Measurements from ENCODE around the gene PMVK. TPM values are rescaled to one million over a fixed set of nuclear protein-coding genes. Genes with fewer than 3 reads are reported as not detected.

Gene PMVK
- total RNA-seq: 6.8 and 11.5 TPM in 2 replicates

DNA sequence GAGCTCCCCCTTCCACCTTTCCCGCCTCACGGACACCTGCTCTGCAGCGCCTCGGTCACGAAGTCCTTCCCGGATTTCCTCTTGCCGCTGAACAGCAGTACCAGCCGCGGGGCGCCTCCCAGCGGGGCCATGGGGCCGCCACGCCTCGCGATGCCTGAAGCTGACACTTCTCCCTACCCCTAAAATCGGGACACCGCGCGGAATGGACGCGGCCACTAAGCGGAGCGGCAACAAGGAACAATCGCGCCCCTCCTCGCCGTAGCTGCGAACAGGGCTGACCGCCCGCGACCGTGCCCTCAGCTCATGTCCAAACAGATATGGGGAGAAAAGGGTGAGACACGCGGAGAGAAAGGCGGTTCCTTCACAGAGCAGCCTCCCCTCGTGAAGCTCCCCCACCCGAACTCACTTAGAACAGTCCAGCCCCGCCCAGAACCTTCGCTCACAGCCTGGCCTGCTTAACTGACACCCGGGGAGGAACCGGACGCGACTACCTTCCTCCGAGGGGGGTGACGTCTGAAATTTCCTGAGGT lies at the start of gene PMVK:
TSS of gene PMVK (minus strand) at position 165 of the 530 bp plus-strand sequence. CDS start at position 131, 34 bp downstream.

DNA sequence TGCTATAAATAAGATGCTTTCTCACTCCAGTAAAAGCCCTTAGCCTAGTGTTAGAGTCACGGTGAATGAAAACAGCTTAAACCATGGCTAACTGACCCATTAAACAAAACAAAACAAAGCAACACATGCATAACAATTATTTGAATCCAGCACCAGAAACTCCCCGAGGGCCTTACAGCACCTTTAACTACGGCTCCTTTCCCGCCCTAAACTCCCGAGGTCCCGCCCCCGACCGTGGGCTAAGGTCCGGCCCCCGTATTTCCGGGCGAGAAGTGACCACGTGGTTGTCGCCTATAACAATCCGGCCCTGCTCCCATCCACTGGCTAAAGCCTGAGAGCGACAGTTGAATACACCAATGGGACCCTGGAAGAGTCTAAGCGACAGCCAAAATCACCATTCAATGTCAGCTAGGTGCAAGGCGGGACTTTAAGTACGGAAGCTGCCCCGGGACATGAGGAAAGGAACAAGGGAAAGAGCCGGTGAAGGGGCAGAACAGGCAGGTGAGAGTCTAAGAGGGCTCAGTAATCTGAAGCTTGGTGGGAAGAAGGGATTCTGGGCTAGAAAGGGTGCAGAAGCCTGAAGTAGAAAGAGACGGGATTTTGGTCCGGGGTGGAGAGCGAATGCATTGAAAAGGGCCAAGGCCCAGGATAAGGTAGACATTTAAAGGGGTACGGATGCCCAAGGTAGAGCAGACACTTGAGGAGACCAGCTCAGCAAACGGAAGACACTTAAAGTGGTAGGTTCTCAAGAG lies 46.6 kb upstream of the PMVK start, which contains the start of gene FLAD1:
TSS of gene FLAD1 (plus strand) at position 448 of the 752 bp plus-strand sequence. CDS start 351 bp downstream, outside the sequence.

DNA sequence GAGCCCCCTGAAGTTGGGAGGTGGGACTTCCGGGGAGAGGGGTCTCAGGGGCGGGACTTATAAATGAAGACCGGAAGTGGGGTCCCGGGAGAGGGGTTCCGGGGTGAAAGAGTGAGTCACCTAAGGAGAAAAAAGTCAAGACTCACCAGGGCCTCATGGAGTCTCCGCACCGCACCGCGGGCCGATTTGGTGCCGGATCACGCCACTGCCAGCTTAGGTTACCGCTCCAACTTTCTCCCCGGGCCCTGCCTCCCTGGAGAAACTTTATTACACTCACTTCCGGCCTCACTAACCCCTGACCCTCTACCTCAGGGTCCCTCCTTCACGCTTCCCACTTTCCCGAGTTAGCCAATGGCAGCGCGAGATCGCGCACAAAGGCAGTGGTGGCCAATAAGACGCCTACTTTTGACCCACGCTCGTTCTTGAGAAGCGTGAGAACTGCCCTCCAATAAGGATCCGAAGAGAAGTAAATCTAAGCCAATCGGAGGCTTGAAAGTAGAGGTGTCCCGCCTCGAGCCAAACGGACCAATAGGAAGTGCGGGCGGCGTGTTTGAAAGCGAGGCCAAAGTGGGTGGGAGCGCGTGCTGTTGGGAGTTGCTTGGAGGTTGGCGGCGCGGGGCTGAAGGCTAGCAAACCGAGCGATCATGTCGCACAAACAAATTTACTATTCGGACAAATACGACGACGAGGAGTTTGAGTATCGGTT lies 37.7 kb upstream of the PMVK start, which contains the start of gene CKS1B:
TSS of gene CKS1B (plus strand) at position 580 of the 706 bp plus-strand sequence. CDS start at position 645, 65 bp downstream.

DNA sequence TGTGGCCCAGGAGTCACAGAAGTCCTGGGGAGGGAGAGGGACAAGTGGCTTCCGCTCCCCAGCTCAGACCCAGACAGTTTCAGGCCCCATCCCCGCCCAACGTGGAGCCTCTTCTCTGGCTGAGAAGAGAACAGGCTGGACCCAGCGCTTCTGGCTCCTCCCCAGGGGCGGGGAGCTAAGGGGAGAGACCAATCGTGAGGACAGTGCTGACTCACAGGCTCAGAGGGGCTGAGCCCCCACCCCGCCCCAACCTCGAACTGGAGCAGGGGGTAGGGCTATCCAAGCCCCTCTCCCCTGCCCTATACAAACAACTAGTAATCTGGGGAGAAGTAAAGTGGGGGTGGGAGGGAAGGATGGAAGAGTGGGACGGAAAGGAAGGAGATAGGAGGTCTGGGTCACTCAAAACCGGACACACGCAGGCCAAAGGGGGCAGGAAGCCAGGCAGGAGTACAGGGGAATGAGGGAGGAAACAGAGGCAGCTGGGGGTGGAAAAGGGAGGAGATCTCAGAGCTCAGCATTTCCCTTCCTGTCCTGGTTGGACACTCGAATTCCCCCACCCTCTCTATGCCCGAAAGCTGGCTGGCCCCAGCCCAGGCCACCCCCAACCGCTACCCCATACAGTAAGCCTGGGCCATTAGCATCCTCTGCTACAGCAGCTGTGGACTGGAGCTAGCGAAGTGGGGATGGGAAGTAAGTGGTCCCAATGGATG lies 34.3 kb upstream of the PMVK start, which contains the start of gene SHC1:
TSS of gene SHC1 (minus strand) at position 117 of the 710 bp plus-strand sequence. CDS start 221 bp downstream, outside the sequence.

DNA sequence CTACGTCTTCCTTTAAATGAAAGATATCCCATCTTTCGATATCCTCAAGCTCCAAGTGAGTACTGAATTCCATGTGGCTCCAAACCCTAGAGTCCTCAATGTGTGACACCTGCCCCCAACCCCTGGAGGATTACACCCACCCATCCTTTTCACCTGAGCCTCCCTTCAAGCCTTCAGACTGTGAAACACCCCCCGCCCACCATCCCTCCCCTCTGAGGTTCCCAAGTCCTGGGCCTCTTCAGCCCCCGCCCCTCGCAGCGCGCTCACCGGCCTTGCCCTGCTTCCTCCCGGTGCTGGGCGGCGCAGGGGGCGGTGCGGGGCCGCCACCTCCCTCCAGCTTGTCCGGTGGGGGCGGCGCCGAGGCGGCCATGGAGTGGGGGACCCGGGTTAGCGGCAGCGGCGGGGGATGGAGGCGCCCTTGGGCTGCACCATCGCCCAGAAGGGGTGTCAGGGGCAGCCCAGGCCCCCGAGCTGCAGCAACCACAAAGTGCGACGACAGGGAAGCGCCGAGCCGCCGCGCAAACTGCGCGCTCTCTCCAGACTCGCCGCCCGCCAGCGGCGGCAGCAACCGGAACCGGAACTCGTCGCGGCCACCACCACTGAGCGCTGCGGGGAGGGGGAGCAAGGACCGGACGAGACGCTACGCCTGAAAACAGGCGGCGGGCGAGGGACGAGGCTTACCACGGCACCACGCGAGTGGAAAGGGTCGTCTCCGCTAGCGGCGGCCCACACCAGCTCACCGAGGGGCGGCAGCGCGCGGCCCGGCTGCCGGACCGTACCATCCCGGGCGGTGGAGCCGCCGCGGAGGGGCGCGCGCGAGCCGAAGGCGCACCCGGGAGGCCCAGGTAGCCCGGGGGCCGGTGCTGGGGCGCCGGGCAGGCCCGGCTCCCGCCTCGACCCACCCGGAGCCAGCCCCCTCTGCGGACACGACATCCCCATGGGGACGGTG lies 25.0 kb upstream of the PMVK start, which contains the start of gene PYGO2:
TSS of gene PYGO2 (minus strand) at position 576 of the 949 bp plus-strand sequence. CDS start at position 370, 206 bp downstream.

DNA sequence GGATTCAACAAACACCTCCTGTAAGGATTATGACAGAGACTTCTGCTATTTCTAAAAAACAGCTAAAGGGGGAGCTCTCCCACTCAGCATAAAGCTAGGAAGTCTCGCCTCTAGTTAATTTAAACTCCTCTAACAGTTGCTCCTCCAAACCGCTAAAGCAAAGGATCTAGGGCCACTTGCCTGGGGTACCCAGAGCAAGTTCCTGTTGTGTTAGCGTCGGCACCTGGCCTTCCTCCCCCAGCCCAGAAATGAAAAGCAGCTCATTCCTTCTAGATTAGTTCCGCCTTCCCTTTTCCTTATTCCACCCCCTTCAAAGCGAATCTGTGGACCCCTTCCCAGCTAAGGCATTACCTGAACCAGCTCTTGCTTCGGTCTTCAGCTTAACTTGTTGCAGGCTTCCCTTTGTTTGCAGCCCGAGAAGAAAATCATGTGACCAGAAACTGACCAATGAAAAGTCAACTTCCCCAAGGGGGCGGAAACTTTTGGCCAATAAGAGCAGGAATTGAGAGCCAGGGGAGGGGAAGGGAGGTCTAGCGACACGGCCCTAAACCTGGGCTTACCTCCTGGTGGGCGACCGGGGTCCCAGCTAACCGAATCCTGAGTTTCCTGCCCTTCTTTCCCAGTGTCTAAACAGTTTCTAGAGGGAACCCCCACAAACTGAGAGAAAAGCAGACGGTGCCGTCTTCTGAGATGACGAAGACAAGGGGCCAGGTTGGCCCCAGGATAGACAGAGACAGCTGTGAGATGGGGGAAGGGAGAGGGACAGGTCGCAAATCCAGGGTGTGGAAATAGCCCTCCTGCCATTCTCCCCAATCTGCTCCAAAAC lies 19.4 kb upstream of the PMVK start, which contains the start of gene PBXIP1:
TSS of gene PBXIP1 (minus strand) at position 382 of the 826 bp plus-strand sequence. CDS start 2,378 bp downstream, outside the sequence.

Other genes with a start within 250 kb of the PMVK start
- gene KCNN3, start 66.4 kb downstream of the PMVK start, total RNA-seq: under 0.01 TPM in 2 replicates
- gene PBXIP1, start 19.4 kb upstream of the PMVK start, total RNA-seq: 70.5 and 109 TPM in 2 replicates
- gene PYGO2, start 25.1 kb upstream of the PMVK start, total RNA-seq: 12.4 and 16.9 TPM in 2 replicates
- gene SHC1, start 34.0 kb upstream of the PMVK start, total RNA-seq: 189 and 432 TPM in 2 replicates
- gene CKS1B, start 38.0 kb upstream of the PMVK start, total RNA-seq: 24.6 and 131 TPM in 2 replicates
- 15.9 and 24.8 TPM in 2 replicates for gene FLAD1, start 46.6 kb upstream of the PMVK start, total RNA-seq
- gene LENEP, start 56.9 kb upstream of the PMVK start, total RNA-seq: not detected in 2 replicates
- 11.1 and 22.0 TPM in 2 replicates for gene ZBTB7B, start 66.1 kb upstream of the PMVK start, total RNA-seq
- gene DCST2, start 97.1 kb upstream of the PMVK start, total RNA-seq: under 0.01 TPM in 1 of 2 replicates, not detected in the other
- not detected in 2 replicates for gene DCST1, start 97.1 kb upstream of the PMVK start, total RNA-seq
- gene ADAM15, start 114.6 kb upstream of the PMVK start, total RNA-seq: 61.1 and 134 TPM in 2 replicates
- gene EFNA4, start 127.0 kb upstream of the PMVK start, total RNA-seq: 2.5 and 4.3 TPM in 2 replicates
- 0.29 and 1.3 TPM in 2 replicates for gene EFNA3, start 142.1 kb upstream of the PMVK start, total RNA-seq
- gene EFNA1, start 191.2 kb upstream of the PMVK start, total RNA-seq: 0.17 and 0.44 TPM in 2 replicates
- gene SLC50A1, start 199.1 kb upstream of the PMVK start, total RNA-seq: 17.6 and 25.6 TPM in 2 replicates
- 24.6 and 27.6 TPM in 2 replicates for gene DPM3, start 203.8 kb upstream of the PMVK start, total RNA-seq
- 97.2 and 125 TPM in 2 replicates for gene KRTCAP2, start 236.6 kb upstream of the PMVK start, total RNA-seq
- gene TRIM46, start 237.1 kb upstream of the PMVK start, total RNA-seq: 6.0 and 7.1 TPM in 2 replicates